ENCODE data around the gene SOX6.

- TF ChIP-seq POLR2A (IDR thresholded peaks at IDR 0.05; ENCODE audit: low read depth, low read length) (no peak), POLR2AphosphoS5 (IDR thresholded peaks at IDR 0.05; ENCODE audit: low read depth, low read length) (no peak), TAF1 (IDR thresholded peaks at IDR 0.05; ENCODE audit: low read depth, low read length) (no peak), SPI1 (IDR thresholded peaks at IDR 0.05; ENCODE audit: low read depth, low read length) (no peak)
Measured at GRCh38 chr11:16336721-16337120, 19.6 kb downstream of the SOX6 start.

Data from GM12891 (cell line).